HepG2 (cell line): ENCODE data around the gene SMARCB1. TPM values are rescaled to one million over a fixed set of nuclear protein-coding genes. Genes with fewer than 3 reads are reported as not detected.

ENCODE experiments used
- CEBPG ChIP-seq: IDR thresholded peaks from 2 replicates; pipeline ENCODE4 v1.6.1; 2016
- CSRNP2 ChIP-seq: sonication (generic); formaldehyde crosslinking; conservative IDR thresholded peaks from 2 replicates; pipeline ENCODE4 v1.8.0; 2022; ENCODE audit warnings: low read depth, missing genetic modification reagents
- DRAP1 ChIP-seq: IDR thresholded peaks from 2 replicates; pipeline ENCODE4 v1.6.1; 2016; ENCODE audit warnings: missing genetic modification reagents, missing compliant biosample characterization
- ESRRA ChIP-seq: sonication (generic); formaldehyde crosslinking; IDR thresholded peaks from 2 replicates; pipeline ENCODE4 v1.5.1; 2020; ENCODE audit warnings: mild to moderate bottlenecking, low read depth, missing genetic modification reagents
- FOXO1 ChIP-seq: sonication (generic); formaldehyde crosslinking; IDR thresholded peaks from 2 replicates; pipeline ENCODE4 v1.4.0; 2020; ENCODE audit warnings: missing genetic modification reagents
- GATAD1 ChIP-seq: IDR thresholded peaks from 2 replicates; pipeline ENCODE4 v1.6.1; 2016; ENCODE audit warnings: missing genetic modification reagents, missing compliant biosample characterization
- HCFC1 ChIP-seq: fragments of 150-350 bp; IDR thresholded peaks from 2 replicates; pipeline ENCODE4 v1.6.1; 2014; ENCODE audit warnings: low read depth, low read length
- HNRNPUL1 ChIP-seq: fragments of 200-400 bp; formaldehyde crosslinking; IDR thresholded peaks from 2 replicates; pipeline ENCODE4 v1.6.1; 2017; ENCODE audit warnings: low read depth, mild to moderate bottlenecking, low read length, moderate library complexity
- HOXD1 ChIP-seq: sonication (generic); formaldehyde crosslinking; IDR thresholded peaks from 2 replicates; pipeline ENCODE4 v1.5.0; 2020; ENCODE audit warnings: missing genetic modification reagents
- KDM2A ChIP-seq: sonication (generic); formaldehyde crosslinking; IDR thresholded peaks from 2 replicates; pipeline ENCODE4 v1.4.0; 2020; ENCODE audit warnings: low read depth, missing genetic modification reagents, borderline replicate concordance
- MAX ChIP-seq: IDR thresholded peaks from 2 replicates; pipeline ENCODE4 v1.6.1; 2012; ENCODE audit warnings: inconsistent platforms
- ONECUT2 ChIP-seq: sonication (generic); formaldehyde crosslinking; IDR thresholded peaks from 2 replicates; pipeline ENCODE4 v1.4.0; 2020; ENCODE audit warnings: missing genetic modification reagents
- SUZ12 ChIP-seq: fragments of 150-350 bp; IDR thresholded peaks from 2 replicates; pipeline ENCODE4 v1.6.1; 2014; ENCODE audit warnings: low read depth, low read length
- ZBTB26 ChIP-seq: IDR thresholded peaks from 2 replicates; pipeline ENCODE4 v1.6.1; 2016; ENCODE audit warnings: missing compliant biosample characterization, missing genetic modification reagents, borderline replicate concordance
- ZBTB7A ChIP-seq: sonication (generic); formaldehyde crosslinking; IDR thresholded peaks from 2 replicates; pipeline ENCODE4 v1.8.0; 2022; ENCODE audit warnings: mild to moderate bottlenecking, missing genetic modification reagents
- ZNF205 ChIP-seq: IDR thresholded peaks from 2 replicates; pipeline ENCODE4 v1.6.1; 2018; ENCODE audit warnings: missing biosample characterization, missing genetic modification reagents
- ZNF207 ChIP-seq: fragments of 450-650 bp; IDR thresholded peaks from 2 replicates; pipeline ENCODE4 v1.6.1; 2016; ENCODE audit warnings: antibody characterized with exemption, borderline replicate concordance
- ZNF556 ChIP-seq: sonication (generic); formaldehyde crosslinking; IDR thresholded peaks from 2 replicates; pipeline ENCODE4 v1.4.0; 2020; ENCODE audit warnings: mild to moderate bottlenecking, missing genetic modification reagents, borderline replicate concordance
- ZNF569 ChIP-seq: sonication (generic); formaldehyde crosslinking; IDR thresholded peaks from 2 replicates; pipeline ENCODE4 v1.5.0; 2020; ENCODE audit warnings: mild to moderate bottlenecking, missing genetic modification reagents, moderate library complexity, borderline replicate concordance
- ZNF713 ChIP-seq: sonication (generic); formaldehyde crosslinking; IDR thresholded peaks from 2 replicates; pipeline ENCODE4 v1.4.0; 2020; ENCODE audit warnings: mild to moderate bottlenecking, missing genetic modification reagents
- ZNF773 ChIP-seq: sonication (generic); formaldehyde crosslinking; IDR thresholded peaks from 2 replicates; pipeline ENCODE4 v1.4.0; 2020; ENCODE audit warnings: missing genetic modification reagents, borderline replicate concordance
- ZNF850 ChIP-seq: sonication (generic); formaldehyde crosslinking; conservative IDR thresholded peaks from 2 replicates; pipeline ENCODE4 v1.9.0; 2021; ENCODE audit warnings: mild to moderate bottlenecking, missing genetic modification reagents
- polyA plus RNA-seq, 8 experiments: library from polyadenylated mRNA; depleted of rRNA in 3 of 8; stranded (reverse) in 7 of 8; unstranded in 1 of 8; fragments of >200 nt; fragmentation: Illumina TruSeq in 4 of 8; extraction: Trizol in 4 of 8; gene quantifications; 2 replicates each; pipeline versions ENCODE4 v1.2.1 to v1.2.3, GENCODE V29; 2011 to 2016; ENCODE audit warnings: low read depth in 4 of 8, missing spikeins in 1 of 8, mixed read lengths in 1 of 8; ENCODE audit not compliant: insufficient read depth in 1 of 8
- total RNA-seq, 5 experiments: library from RNA; depleted of rRNA; stranded (reverse); fragments of >200 nt; fragmentation: Illumina TruSeq; extraction: Trizol; gene quantifications; 2 replicates each; pipeline ENCODE4 v1.2.3, GENCODE V29; 2016; ENCODE audit warnings: low read depth in 1 of 5
- TF ChIP-seq, protein P1 (sequence below): sonication (generic); formaldehyde crosslinking; IDR thresholded peaks from 2 replicates; pipeline ENCODE4 v1.5.1; 2020; ENCODE audit warnings: missing genetic modification reagents, mild to moderate bottlenecking, borderline replicate concordance

The SMARCB1 gene
- total and polyA plus RNA-seq, 2 of the 13 experiments (the other 11 are each of a cell fraction or from before 2014, with no cell fraction given): 74.0 to 166 TPM

GRCh38 chr22:23767673-23768548, 18.9 kb upstream of the SMARCB1 start, which contains the start of gene CHCHD10 (continued):
- TF ChIP-seq ZNF713 (CRISPR knock-in tag): no peak
- no peak; the same call in 1 of the 2 replicates for TF ChIP-seq ZBTB26 (CRISPR knock-in tag)
- TF ChIP-seq ZBTB7A (CRISPR knock-in tag): peak; percentile 89; the same call in 1 of the 2 replicates
- TF ChIP-seq HCFC1: 0 out of 2 replicates have a peak, but pooled peaks have one; percentile 17
- 0 out of 2 replicates have a peak, but pooled peaks have one; percentile 70 for TF ChIP-seq ZNF569 (CRISPR knock-in tag)
- TF ChIP-seq CSRNP2 (CRISPR knock-in tag): no peak
- no peak for TF ChIP-seq ZNF773
- TF ChIP-seq GATAD1 (CRISPR knock-in tag): no peak
- TF ChIP-seq ESRRA: peak; percentile 29
- TF ChIP-seq, protein P1, sequence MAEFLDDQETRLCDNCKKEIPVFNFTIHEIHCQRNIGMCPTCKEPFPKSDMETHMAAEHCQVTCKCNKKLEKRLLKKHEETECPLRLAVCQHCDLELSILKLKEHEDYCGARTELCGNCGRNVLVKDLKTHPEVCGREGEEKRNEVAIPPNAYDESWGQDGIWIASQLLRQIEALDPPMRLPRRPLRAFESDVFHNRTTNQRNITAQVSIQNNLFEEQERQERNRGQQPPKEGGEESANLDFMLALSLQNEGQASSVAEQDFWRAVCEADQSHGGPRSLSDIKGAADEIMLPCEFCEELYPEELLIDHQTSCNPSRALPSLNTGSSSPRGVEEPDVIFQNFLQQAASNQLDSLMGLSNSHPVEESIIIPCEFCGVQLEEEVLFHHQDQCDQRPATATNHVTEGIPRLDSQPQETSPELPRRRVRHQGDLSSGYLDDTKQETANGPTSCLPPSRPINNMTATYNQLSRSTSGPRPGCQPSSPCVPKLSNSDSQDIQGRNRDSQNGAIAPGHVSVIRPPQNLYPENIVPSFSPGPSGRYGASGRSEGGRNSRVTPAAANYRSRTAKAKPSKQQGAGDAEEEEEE (CRISPR knock-in tag): no peak
- no peak for TF ChIP-seq FOXO1 (CRISPR knock-in tag)
- TF ChIP-seq ZNF207: no peak
- TF ChIP-seq ZNF205: no peak
- TF ChIP-seq ONECUT2 (CRISPR knock-in tag): no peak
- TF ChIP-seq DRAP1: peak; percentile 78
- TF ChIP-seq SUZ12: no peak
- TF ChIP-seq HOXD1: 0 out of 2 replicates have a peak, but pooled peaks have one; percentile 52
- 0 out of 2 replicates have a peak, but pooled peaks have one; percentile 46 for TF ChIP-seq ZNF556
- TF ChIP-seq CEBPG: no peak
- no peak for TF ChIP-seq ZNF850 (CRISPR knock-in tag)
- no peak for TF ChIP-seq HNRNPUL1
- TF ChIP-seq KDM2A (CRISPR knock-in tag): peak; percentile 46
- peak; percentile 86 for TF ChIP-seq MAX
